GM18526 (cell line): ENCODE results near the gene GOLPH3L.

Source experiments
- POLR2A ChIP-seq: IDR thresholded peaks from 3 replicates; pipeline ENCODE4 v1.6.1; 2011; ENCODE audit not compliant: insufficient read length; ENCODE audit errors: extremely low read depth

Gene GOLPH3L

GRCh38 chr1:150696995-150697927 is at the start of gene GOLPH3L:
Gene GOLPH3L (minus strand): TSS chr1:150697154. CDS start chr1:150694838, 2,316 bp downstream.
- no peak for TF ChIP-seq POLR2A

DNA sequence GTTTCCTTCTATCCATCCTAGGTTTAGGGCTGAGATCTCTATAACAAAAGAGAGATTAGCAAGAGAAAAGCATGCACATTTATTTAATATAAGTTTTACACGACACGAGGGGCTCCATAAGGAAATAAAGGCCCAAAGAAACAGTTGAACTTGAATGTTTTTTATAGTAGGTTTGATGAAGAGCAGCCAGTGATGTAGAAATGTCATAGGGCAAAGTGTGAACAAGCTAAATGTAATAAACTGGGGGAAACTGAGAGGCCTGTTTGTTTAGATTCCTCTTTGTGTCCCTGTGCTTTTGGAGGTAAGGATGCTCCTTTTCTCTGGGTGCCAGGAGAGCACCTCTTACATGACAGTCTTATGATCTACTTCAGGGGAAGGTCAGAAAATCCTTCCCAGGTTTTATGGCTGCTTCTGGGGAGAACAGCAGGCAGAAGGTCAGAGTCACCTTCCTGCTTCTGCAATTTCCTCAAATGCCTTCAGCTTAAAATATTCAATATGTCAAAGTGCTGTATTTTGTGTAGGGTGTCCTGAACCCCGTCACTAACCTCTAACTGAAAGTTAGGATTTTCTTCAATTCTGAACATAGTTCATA is 33.3 kb upstream of the GOLPH3L start:
- no peak for TF ChIP-seq POLR2A

- no peak for TF ChIP-seq POLR2A
Observed at GRCh38 chr1:150724336-150724735, 27.4 kb upstream of the GOLPH3L start.

DNA sequence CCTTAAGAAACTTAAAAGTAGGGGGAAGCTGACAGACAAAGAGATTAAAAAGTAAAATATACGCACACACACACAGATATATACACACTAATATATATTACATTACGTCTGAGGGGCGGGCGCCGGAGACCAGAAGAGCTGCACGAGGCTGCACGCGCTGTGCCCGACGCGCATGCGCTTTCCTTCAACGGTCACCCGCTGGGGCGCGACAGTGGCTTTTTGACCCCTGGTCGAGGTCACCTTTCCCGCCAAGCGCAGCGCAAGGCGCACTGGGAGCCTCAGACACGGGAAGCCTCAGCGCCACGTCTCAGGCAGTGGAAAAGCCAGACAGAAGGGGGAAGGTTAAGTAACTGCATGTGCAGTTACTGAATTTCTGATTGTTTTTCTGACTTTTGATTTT is 23.7 kb upstream of the GOLPH3L start, which contains the start of gene HORMAD1:
HORMAD1 (minus strand) TSS at position 193 of the 400 bp plus-strand sequence. CDS start 1,390 bp downstream, outside the sequence.
- no peak for TF ChIP-seq POLR2A

DNA sequence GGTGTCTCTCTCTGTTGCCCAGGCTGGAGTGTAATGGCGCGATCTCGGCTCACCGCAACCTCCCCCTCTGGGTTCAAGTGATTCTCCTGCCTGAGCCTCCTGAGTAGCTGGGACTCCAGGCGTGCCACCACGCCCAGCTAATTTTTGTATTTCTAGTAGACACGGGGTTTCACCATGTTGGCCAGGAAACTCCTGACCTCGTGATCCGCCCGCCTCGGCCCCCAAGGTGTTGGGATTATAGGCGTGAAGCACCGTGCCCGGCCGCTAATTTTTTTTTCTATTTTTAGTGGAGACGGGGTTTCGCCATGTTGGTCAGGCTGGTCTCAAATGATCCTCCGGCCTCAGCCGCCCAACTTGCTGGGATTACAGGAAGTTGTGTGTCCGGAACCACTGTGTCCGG is 23.1 kb upstream of the GOLPH3L start:
- no peak for TF ChIP-seq POLR2A

DNA sequence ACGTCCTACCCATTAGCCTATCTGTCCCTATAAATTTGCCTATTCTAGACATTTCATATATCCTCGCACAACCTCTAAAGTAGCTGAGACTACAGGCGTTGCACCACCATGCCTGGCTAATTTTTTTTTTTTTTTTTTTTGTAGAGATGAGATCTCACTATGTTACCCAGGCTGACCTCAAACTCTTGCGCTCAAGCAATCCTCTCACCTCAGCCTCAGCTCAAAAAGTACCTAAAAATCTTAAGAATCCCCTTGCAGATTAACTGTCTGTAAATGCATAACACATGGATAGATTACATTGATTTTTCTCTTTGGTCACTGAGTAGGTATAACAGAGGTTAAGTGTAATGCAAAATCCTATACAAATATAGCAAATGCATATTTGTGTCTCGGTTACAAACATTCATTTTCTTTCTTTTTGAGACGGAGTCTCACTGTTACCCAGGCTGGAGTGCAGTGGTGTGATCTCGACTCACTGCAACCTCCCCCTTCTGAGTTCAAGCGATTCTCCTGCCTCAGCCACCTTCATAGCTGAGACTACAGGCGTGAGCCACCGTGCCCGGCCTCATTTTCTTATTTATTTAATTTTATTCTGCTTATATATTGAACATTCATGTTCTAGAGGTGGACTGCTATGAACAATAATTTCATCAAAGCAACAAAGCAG is 21.4 kb upstream of the GOLPH3L start:
- no peak for TF ChIP-seq POLR2A

- TF ChIP-seq POLR2A: no peak
Observed at GRCh38 chr1:150708595-150708994, 11.6 kb upstream of the GOLPH3L start.

GRCh38 chr1:150706091-150706490 is 9.1 kb upstream of the GOLPH3L start:
- TF ChIP-seq POLR2A: no peak

- no peak for TF ChIP-seq POLR2A
Observed at GRCh38 chr1:150703427-150703826, 6.5 kb upstream of the GOLPH3L start.

GRCh38 chr1:150696590-150696989 is 364 bp downstream of the GOLPH3L start:
- TF ChIP-seq POLR2A: no peak

GRCh38 chr1:150696162-150696561 is 792 bp downstream of the GOLPH3L start:
- TF ChIP-seq POLR2A: no peak

DNA sequence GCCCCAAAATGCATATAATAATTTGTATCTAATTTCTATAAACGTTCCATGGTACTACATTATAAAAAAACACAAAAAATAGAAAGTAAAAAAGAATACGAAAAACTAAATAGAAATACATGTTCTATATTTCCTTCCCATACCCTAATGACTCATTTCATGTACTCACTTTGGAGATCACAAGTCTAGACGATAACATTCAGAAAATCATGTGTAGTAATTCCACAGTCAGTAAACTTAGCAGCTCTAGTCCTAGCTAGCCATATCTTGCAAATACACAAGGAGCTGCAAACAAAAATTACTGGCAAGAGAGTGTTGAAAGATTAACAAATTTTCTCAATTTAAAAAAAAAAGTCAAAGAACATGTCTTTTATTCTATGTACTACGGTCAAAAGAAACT is 1.4 kb downstream of the GOLPH3L start:
- no peak for TF ChIP-seq POLR2A

DNA sequence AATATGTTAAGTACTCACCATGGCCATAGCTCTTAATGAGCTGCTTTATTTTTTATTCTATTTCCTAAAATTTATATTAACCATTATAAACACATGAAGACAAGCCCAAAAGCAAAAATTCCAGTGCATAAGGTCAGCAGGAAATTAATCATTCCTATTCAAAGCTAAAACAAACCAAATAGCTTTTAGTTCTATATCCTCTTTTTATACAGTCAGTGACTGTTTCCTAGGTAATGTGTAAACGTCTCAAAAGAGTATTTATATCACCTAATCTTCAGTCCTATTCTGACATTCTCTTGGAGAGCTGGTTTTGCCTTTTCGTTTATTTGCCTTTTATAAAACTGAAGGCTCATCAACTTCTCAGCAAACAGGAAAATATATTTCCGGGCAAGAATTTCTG is 4.2 kb downstream of the GOLPH3L start:
- no peak for TF ChIP-seq POLR2A

DNA sequence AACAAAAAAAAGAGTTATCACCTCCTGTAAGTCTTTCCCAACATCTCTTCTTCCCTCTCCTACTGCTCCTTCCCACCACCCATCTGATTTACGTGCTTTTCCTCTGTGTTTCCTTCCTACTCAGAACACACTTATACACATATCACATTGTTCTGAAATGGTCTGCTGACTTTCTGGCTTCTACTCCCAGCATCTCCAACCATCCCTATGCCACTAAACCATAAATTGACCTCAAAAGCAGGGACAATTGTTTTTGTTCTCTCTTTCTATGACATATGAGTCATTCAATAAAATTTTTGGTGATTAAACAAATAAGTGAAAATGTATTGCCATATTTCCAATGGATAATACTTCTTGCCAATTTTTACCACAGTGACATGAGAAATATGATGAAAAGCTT is 8.2 kb downstream of the GOLPH3L start:
- no peak for TF ChIP-seq POLR2A

GRCh38 chr1:150686275-150686674 is 10.7 kb downstream of the GOLPH3L start:
- no peak for TF ChIP-seq POLR2A

- TF ChIP-seq POLR2A: no peak
Observed at GRCh38 chr1:150683914-150684313, 13.0 kb downstream of the GOLPH3L start.
